Keratinocyte (primary cell): ENCODE data around the gene LTBR. TPM values are rescaled to one million over a fixed set of nuclear protein-coding genes. Genes with fewer than 3 reads are reported as not detected.

Experiments used
- DNase-seq: peaks from one replicate; pipeline ENCODE4 v3.0.0-alpha.2; 2011; ENCODE audit warnings: low read depth, missing footprints, low spot score
- FAIRE-seq: peaks from 2 replicates; lab custom pipeline; 2011; peaks lifted over from hg19 to GRCh38; lab: Jason Lieb, UNC
- H2AFZ ChIP-seq: 2 replicates; pipeline ENCODE4 v1.6.0; 2012; ENCODE audit warnings: low read length, control low read depth, inconsistent platforms; ENCODE audit not compliant: control insufficient read depth
- H3K27ac ChIP-seq: 2 replicates; pipeline ENCODE4 v1.5.1; 2011; ENCODE audit warnings: low read length; ENCODE audit not compliant: control insufficient read depth, insufficient read depth
- H3K27me3 ChIP-seq: 3 replicates; pipeline ENCODE4 v1.6.0; 2011; ENCODE audit warnings: low read length; ENCODE audit not compliant: control insufficient read depth, insufficient read depth; ENCODE audit errors: extremely low read depth
- H3K36me3 ChIP-seq, 2 experiments: 2 replicates in 1 of 2; 3 replicates in 1 of 2; pipeline ENCODE4 v1.5.1; 2011; ENCODE audit warnings: low read length in 2 of 2, mild to moderate bottlenecking in 1 of 2; ENCODE audit not compliant: control insufficient read depth in 2 of 2, insufficient read depth in 2 of 2; ENCODE audit errors: extremely low read depth in 1 of 2
- H3K4me1 ChIP-seq: 3 replicates; pipeline ENCODE4 v1.5.1; 2011; ENCODE audit warnings: low read length; ENCODE audit not compliant: control insufficient read depth, insufficient read depth; ENCODE audit errors: extremely low read depth
- H3K4me2 ChIP-seq: 3 replicates; pipeline ENCODE4 v1.6.0; 2011; ENCODE audit warnings: low read depth, low read length; ENCODE audit not compliant: control insufficient read depth, insufficient read depth; ENCODE audit errors: extremely low read depth
- H3K4me3 ChIP-seq, 3 experiments: fragments of 200-600 bp in 1 of 3; sonication (generic) in 1 of 3; 2 replicates in 2 of 3; 3 replicates in 1 of 3; pipeline ENCODE4 v1.5.1; 2011 to 2016; ENCODE audit warnings: low read length in 3 of 3, mild to moderate bottlenecking in 3 of 3, control low read depth in 2 of 3, inconsistent platforms in 1 of 3, low read depth in 1 of 3, mixed read lengths in 1 of 3, mixed run types in 1 of 3, moderate library complexity in 1 of 3; ENCODE audit not compliant: control insufficient read depth in 2 of 3, insufficient read depth in 2 of 3; ENCODE audit errors: extremely low read depth in 1 of 3
- H3K79me2 ChIP-seq: 2 replicates; pipeline ENCODE4 v1.6.0; 2012; ENCODE audit warnings: low read length; ENCODE audit not compliant: control insufficient read depth, insufficient read depth
- H3K9ac ChIP-seq: 3 replicates; pipeline ENCODE4 v1.6.0; 2011; ENCODE audit warnings: low read length; ENCODE audit not compliant: control insufficient read depth, insufficient read depth; ENCODE audit errors: extremely low read depth
- H3K9me1 ChIP-seq: 3 replicates; pipeline ENCODE4 v1.6.0; 2011; ENCODE audit warnings: low read length; ENCODE audit not compliant: control insufficient read depth, insufficient read depth; ENCODE audit errors: extremely low read depth
- H3K9me3 ChIP-seq: 2 replicates; pipeline ENCODE4 v1.5.1; 2012; ENCODE audit warnings: low read depth, low read length; ENCODE audit not compliant: control insufficient read depth
- H4K20me1 ChIP-seq: 3 replicates; pipeline ENCODE4 v1.6.0; 2011; ENCODE audit warnings: low read length; ENCODE audit not compliant: control insufficient read depth, insufficient read depth; ENCODE audit errors: extremely low read depth
- CTCF ChIP-seq, 3 experiments: IDR thresholded peaks in 1 of 3; conservative IDR thresholded peaks in 1 of 3; optimal IDR thresholded peaks in 1 of 3; 2 replicates in 2 of 3; 3 replicates in 1 of 3; pipeline versions ENCODE3 to v1.5.1; 2011; ENCODE audit warnings: low read length in 3 of 3, mild to moderate bottlenecking in 3 of 3, moderate library complexity in 2 of 3, control low read depth in 1 of 3, inconsistent platforms in 1 of 3; ENCODE audit not compliant: insufficient read depth in 2 of 3; ENCODE audit errors: extremely low read depth in 1 of 3
- EZH2 ChIP-seq: IDR thresholded peaks from one replicate; pipeline ENCODE4 v1.6.1; 2012; ENCODE audit warnings: inconsistent platforms, mild to moderate bottlenecking, low read length, moderate library complexity
- dilution Hi-C: fragments of 300-500 bp; cut with MboI; formaldehyde crosslinking; loops from one replicate; pipeline ENCODE4 v1.7.0; 2020; ENCODE audit warnings: low sequenced_read_pairs; ENCODE audit not compliant: extremely low pct_ligation_motif_present
- polyA plus RNA-seq, 5 experiments: library from polyadenylated mRNA; depleted of rRNA in 3 of 5; stranded (reverse) in 3 of 5; stranded (forward) in 1 of 5; unstranded in 1 of 5; fragments of >200 nt; gene quantifications; 1 replicate in 1 of 5; 2 replicates in 3 of 5; 3 replicates in 1 of 5; pipeline versions ENCODE4 v1.2.1 to v1.2.3, GENCODE V29; 2011 to 2012; ENCODE audit warnings: missing spikeins in 2 of 5, low read depth in 1 of 5, low replicate concordance in 1 of 5

The LTBR gene
- polyA plus RNA-seq, 1 donor (not counting 4 experiments of a cell fraction or from before 2014, with no cell fraction given) = 42.7 TPM

DNA sequence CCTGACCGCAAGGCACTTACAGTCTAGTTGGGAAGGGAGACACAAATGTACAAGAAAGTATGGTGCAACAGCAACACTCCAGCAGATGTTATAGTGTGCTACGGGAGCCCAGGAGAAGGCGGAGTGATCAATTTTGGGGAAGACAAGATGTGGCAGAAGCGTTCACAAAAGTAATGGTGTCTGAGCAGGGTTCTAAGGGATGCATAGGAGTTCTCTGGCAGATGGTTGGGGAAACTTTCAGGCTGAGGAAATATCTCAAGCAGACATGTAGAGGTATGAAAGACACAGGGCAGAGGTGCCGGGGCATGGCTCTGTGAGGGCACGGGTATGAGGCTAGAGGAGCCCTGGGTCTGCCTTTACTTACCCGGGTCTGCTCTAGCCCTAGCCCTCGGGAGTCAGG, 37.0 kb upstream of the LTBR start:
- dilution Hi-C loops = no loop called here
- Histone ChIP-seq H3K27me3 (no peaks in the 10 kb centered on the region), H3K36me3 (no peaks in the 10 kb centered on the region), H3K79me2 (no peaks in the 10 kb centered on the region), H3K9me3 (no peaks in the 10 kb centered on the region), H2AFZ (no peak overlapping the region), H3K4me1 (peaks cover 23% of the 10 kb centered on the region), H4K20me1 (no peaks in the 10 kb centered on the region), H3K4me2 (no peak overlapping the region), H3K27ac (no peak overlapping the region), H3K4me3 (no peak overlapping the region), H3K9ac (no peak overlapping the region), H3K9me1 (no peaks in the 10 kb centered on the region)
- FAIRE-seq (no peak), DNase-seq (no peak)
- no peak for TF ChIP-seq EZH2
- TF ChIP-seq CTCF (optimal IDR thresholded peaks at IDR 0.05 in 1 of 3, IDR thresholded peaks at IDR 0.05 in 1 of 3, conservative IDR thresholded peaks at IDR 0.05 in 1 of 3; ENCODE audit: extremely low read depth in 1 of 3, insufficient read depth in 2 of 3, low read length in 3 of 3) = no peak

DNA sequence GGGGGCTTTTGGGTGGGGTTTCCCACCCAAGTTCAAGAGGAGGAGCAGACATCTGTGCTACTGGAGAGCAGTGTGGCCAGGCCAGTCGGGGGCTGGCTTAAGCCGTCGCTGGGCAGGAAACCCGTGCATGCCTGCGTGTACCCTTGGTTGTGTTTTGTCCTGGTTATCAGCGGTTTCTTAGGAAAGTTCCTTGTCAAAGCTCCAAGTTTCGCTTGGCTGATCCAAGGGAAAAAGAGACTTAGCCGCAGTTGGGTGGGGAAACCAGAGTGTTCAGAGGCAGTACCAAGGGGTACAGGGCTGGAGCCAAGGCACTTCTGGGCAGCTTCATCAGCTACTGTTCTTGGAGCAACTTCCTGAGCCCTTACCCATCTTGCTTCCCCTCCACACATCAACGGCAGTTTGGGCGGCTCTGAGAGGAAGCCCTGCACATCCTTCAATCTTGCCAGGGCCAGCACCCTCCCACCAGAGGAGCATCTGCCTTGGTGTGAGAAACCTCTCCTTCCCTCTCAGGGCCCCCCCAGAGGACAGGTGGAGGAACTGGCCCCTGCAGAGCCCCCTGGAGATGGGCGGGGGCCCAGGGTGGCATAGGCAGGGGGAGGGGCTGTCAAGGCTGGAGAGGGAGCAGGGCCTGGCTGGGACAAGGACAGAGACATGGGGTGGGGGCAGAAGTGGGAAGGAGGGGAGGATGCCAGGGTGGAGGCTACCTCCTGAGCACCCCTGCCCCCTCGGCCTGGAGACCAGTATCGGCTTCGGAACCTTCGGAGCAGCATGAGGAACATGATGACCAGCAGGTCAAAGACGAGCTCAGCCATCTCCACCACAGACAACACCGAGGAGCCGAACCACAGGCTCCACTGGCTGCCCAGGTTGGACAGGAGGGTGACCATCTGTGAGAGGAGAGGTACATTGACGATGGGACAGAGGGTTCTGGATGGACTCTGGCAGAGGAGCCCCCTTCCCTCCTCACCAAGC, 36.3 kb upstream of the LTBR start:
- TF ChIP-seq CTCF (optimal IDR thresholded peaks at IDR 0.05 in 1 of 3, IDR thresholded peaks at IDR 0.05 in 1 of 3, conservative IDR thresholded peaks at IDR 0.05 in 1 of 3; ENCODE audit: extremely low read depth in 1 of 3, insufficient read depth in 2 of 3, low read length in 3 of 3) (no peak), EZH2 (no peak)
- DNase-seq (no peak), FAIRE-seq (no peak)
- Histone ChIP-seq H3K9me3 (no peaks in the 10 kb centered on the region), H3K4me2 (no peak overlapping the region), H4K20me1 (no peaks in the 10 kb centered on the region), H2AFZ (no peak overlapping the region), H3K79me2 (no peaks in the 10 kb centered on the region), H3K9me1 (peaks cover 1% of the 10 kb centered on the region), H3K9ac (no peak overlapping the region), H3K27ac (no peak overlapping the region), H3K4me3 (no peak overlapping the region), H3K4me1 (peaks cover 16% of the 10 kb centered on the region), H3K27me3 (no peaks in the 10 kb centered on the region), H3K36me3 (no peaks in the 10 kb centered on the region)
- dilution Hi-C loops = no loop called here
